Uterus (tissue), 4 donors: ENCODE results near the gene NHP2. TPM values are rescaled to one million over a fixed set of nuclear protein-coding genes. Genes with fewer than 3 reads are reported as not detected.

Source experiments
- DNase-seq, 2 donors: peaks; one replicate each; pipeline ENCODE4 v3.0.0-alpha.2; 2019 to 2020
- H3K27ac ChIP-seq, 2 donors: fragments of 200-600 bp; sonication (generic); 1 replicate in 1 of 2; 2 replicates in 1 of 2; pipeline ENCODE4 v1.5.1; 2016 to 2018
- H3K27me3 ChIP-seq, 2 donors: fragments of 200-600 bp; sonication (generic); one replicate each; pipeline ENCODE4 v1.5.1; 2018 to 2019; ENCODE audit warnings: control low read depth in 1 of 2
- H3K36me3 ChIP-seq, 2 donors: fragments of 200-600 bp; sonication (generic); one replicate each; pipeline ENCODE4 v1.5.1; 2019; ENCODE audit warnings: control low read depth in 1 of 2
- H3K4me1 ChIP-seq, 2 donors: fragments of 200-600 bp; sonication (generic); one replicate each; pipeline ENCODE4 v1.5.1; 2018 to 2019; ENCODE audit warnings: control low read depth in 1 of 2
- H3K4me3 ChIP-seq, 2 donors: fragments of 200-600 bp; sonication (generic); 1 replicate in 1 of 2; 2 replicates in 1 of 2; pipeline ENCODE4 v1.5.1; 2018 to 2019; ENCODE audit warnings: mild to moderate bottlenecking in 1 of 2
- H3K9me3 ChIP-seq, 2 donors: fragments of 200-600 bp; sonication (generic); one replicate each; pipeline ENCODE4 v1.5.1; 2019; ENCODE audit warnings: control low read depth in 1 of 2
- CTCF ChIP-seq, 4 experiments: fragments of 200-600 bp in 2 of 4; fragments of 450-650 bp in 2 of 4; sonication (generic) in 2 of 4; IDR thresholded peaks; one replicate each; pipeline ENCODE4 v1.5.1; 2016 to 2019; ENCODE audit warnings: antibody characterized with exemption in 4 of 4, mild to moderate bottlenecking in 2 of 4, moderate library complexity in 1 of 4
- POLR2A ChIP-seq, 2 donors: fragments of 450-650 bp; IDR thresholded peaks; one replicate each; pipeline ENCODE4 v1.6.1; 2016; ENCODE audit warnings: antibody characterized with exemption in 2 of 2, mild to moderate bottlenecking in 1 of 2, moderate library complexity in 1 of 2
- intact Hi-C: fragments of 100-400 bp; cut with DNase I; formaldehyde crosslinking; loops from one replicate; pipeline ENCODE4 v1.15.1; 2023; ENCODE audit warnings: low total_unique reads
- total RNA-seq, 4 donors: library from RNA; depleted of rRNA in 3 of 4; stranded (reverse); fragments of >200 nt in 3 of 4; gene quantifications; one replicate each; pipeline versions ENCODE4 v1.1.0 to v1.2.4, GENCODE V29; 2014 to 2023
- donor health status: DM: yes; HTN: yes; CAD: no.

NHP2 gene
- total RNA-seq, 4 donors from 2014 or later: 83.4 to 180 (median 147) TPM

GRCh38 chr5:178123966-178124925, 29.4 kb downstream of the NHP2 start:
- no peaks in the 10 kb centered on the region for H3K27me3 ChIP-seq
- peaks cover 0 to 9% of the 10 kb centered on the region in 2 donors for H3K4me1 ChIP-seq
- TF ChIP-seq CTCF (IDR thresholded peaks at IDR 0.05): no peak
- TF ChIP-seq POLR2A (IDR thresholded peaks at IDR 0.05): no peak
- no peak overlapping the region for H3K4me3 ChIP-seq
- no peak overlapping the region for H3K27ac ChIP-seq
- intact Hi-C loops: no loop called here
- no peaks in the 10 kb centered on the region for H3K36me3 ChIP-seq
- H3K9me3 ChIP-seq: no peaks in the 10 kb centered on the region
- no peak for DNase-seq

DNA sequence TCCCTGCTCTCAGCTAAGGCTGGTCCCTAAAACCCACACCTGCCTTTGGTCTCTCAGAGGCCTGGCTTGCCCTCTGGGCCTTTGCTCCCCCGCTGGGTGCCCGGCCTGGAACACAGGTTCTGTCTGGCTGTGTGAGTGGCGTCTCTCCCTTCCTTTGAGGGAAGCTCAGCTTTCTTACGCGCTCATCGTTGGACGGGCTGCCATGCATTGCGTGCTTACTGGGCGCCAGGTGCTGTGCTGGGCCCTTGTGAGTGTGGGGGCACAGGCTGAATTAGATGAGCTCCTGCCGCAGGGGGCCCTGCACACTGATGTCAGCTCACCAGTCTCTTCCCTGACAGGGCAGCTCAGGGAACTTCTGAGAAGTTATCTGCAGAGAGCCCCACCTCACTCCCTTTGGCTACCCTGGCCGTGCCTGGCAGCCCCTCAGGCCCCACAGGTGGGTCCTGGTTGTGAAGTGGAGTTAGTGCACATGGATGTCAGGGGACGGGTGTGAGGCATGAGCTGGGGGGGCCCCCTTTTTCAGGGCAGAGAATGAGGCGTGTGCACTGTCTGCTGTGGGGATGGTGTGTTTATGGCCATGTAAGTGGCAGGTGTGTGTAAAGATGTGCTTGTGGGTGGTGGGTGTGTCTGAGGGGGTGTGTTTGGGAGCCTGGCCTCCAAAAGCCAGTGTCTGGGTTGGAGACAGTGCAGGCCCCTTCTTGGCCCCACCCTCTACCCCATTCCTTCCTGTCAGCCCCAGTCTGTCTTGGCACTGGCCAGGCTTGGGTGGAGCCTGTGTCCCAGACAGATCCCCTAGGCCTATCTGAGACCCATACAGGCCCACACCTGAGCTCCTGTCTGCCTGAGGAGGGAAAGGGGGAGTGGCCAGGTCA, 30.4 kb downstream of the NHP2 start:
- intact Hi-C loops: no loop called here
- no peaks in the 10 kb centered on the region for H3K9me3 ChIP-seq
- no peaks in the 10 kb centered on the region for H3K27me3 ChIP-seq
- no peak overlapping the region for H3K4me3 ChIP-seq
- no peaks in the 10 kb centered on the region for H3K36me3 ChIP-seq
- no peak overlapping the region for H3K27ac ChIP-seq
- peaks cover 0 to 9% of the 10 kb centered on the region in 2 donors for H3K4me1 ChIP-seq
- TF ChIP-seq CTCF (IDR thresholded peaks at IDR 0.05) (no peak), POLR2A (IDR thresholded peaks at IDR 0.05) (no peak)
- DNase-seq: no peak

GRCh38 chr5:178122346-178122745, 31.3 kb downstream of the NHP2 start:
- H3K4me3 ChIP-seq: no peak overlapping the region
- no peak overlapping the region for H3K27ac ChIP-seq

GRCh38 chr5:178121391-178122276, 32.1 kb downstream of the NHP2 start:
- H3K27me3 ChIP-seq: no peaks in the 10 kb centered on the region
- TF ChIP-seq CTCF (IDR thresholded peaks at IDR 0.05): no peak
- no peak for TF ChIP-seq POLR2A (IDR thresholded peaks at IDR 0.05)
- H3K9me3 ChIP-seq: no peaks in the 10 kb centered on the region
- DNase-seq: peak in 1 of 2 donors; percentile 40
- peak overlapping the region in 1 of 2 donors; percentile 4 for H3K4me3 ChIP-seq
- H3K27ac ChIP-seq: no peak overlapping the region
- no peaks in the 10 kb centered on the region for H3K36me3 ChIP-seq
- H3K4me1 ChIP-seq: peaks cover 0 to 9% of the 10 kb centered on the region in 2 donors
- intact Hi-C loops: no loop called here

More at GRCh38 chr5:178122346-178122745, 31.3 kb downstream of the NHP2 start:
- Histone ChIP-seq H3K27me3 (no peaks in the 10 kb centered on the region), H3K36me3 (no peaks in the 10 kb centered on the region), H3K9me3 (no peaks in the 10 kb centered on the region), H3K4me1 (peaks cover 0 to 9% of the 10 kb centered on the region in 2 donors)
- DNase-seq: no peak
- intact Hi-C loops: no loop called here
- TF ChIP-seq CTCF (IDR thresholded peaks at IDR 0.05) (no peak), POLR2A (IDR thresholded peaks at IDR 0.05) (no peak)
